GM12891 (cell line): ENCODE data around the gene STRA6.

Source experiments
- POLR2A ChIP-seq: IDR thresholded peaks from 2 replicates; pipeline ENCODE4 v1.6.1; 2011; ENCODE audit warnings: low read depth, low read length, control low read depth
- POLR2AphosphoS5 ChIP-seq: IDR thresholded peaks from 2 replicates; pipeline ENCODE4 v1.6.1; 2011; ENCODE audit warnings: low read depth, low read length, control low read depth
- SPI1 ChIP-seq: IDR thresholded peaks from 2 replicates; pipeline ENCODE4 v1.6.1; 2011; ENCODE audit warnings: low read depth, low read length, control low read depth
- TAF1 ChIP-seq: IDR thresholded peaks from 2 replicates; pipeline ENCODE4 v1.6.1; 2011; ENCODE audit warnings: low read depth, low read length, control low read depth

GRCh38 chr15:74213858-74214284 lies 11.3 kb upstream of the STRA6 start:
- TF ChIP-seq POLR2A (no peak), SPI1 (no peak), TAF1 (no peak), POLR2AphosphoS5 (no peak)
